CD4-positive, alpha-beta T cell (primary cell): ENCODE results near the gene PCNA. TPM values are rescaled to one million over a fixed set of nuclear protein-coding genes. Genes with fewer than 3 reads are reported as not detected.

Experiments
- ATAC-seq: fragments of 200-7000 bp; cut with Tn5 transposase; one replicate; pipeline ENCODE4 v1.10.0; 2022; ENCODE audit warnings: mild to moderate bottlenecking; ENCODE audit not compliant: poor library complexity
- CTCF ChIA-PET: fragments of 350-600 bp; sonication (Branson Sonifier 250); formaldehyde crosslinking; loops from one replicate; lab custom pipeline; 2021; ENCODE audit warnings: antibody characterized with exemption, inconsistent platforms; lab: Charles Lee
- POLR2A ChIA-PET: fragments of 350-600 bp; sonication (Branson Sonifier 250); formaldehyde crosslinking; loops from one replicate; lab custom pipeline; 2021; ENCODE audit warnings: antibody characterized with exemption, inconsistent platforms; lab: Charles Lee
- DNase-seq, 14 experiments: peaks; one replicate each; pipeline ENCODE4 v3.0.0-alpha.2; 2013 to 2020; ENCODE audit warnings: mixed read lengths in 2 of 14
- H3K27ac ChIP-seq, 2 donors: one replicate each; pipeline versions ENCODE4 v1.5.1 to v1.7.0; 2013; ENCODE audit warnings: low read length in 2 of 2, low read depth in 1 of 2, mild to moderate bottlenecking in 1 of 2
- H3K27me3 ChIP-seq, 2 experiments: 1 replicate in 1 of 2; 2 replicates in 1 of 2; pipeline versions ENCODE4 v1.6.1 to v1.7.0; 2013; ENCODE audit warnings: low read length in 2 of 2, control low read depth in 1 of 2, mild to moderate bottlenecking in 1 of 2, moderate library complexity in 1 of 2; ENCODE audit not compliant: insufficient read depth in 2 of 2, control insufficient read depth in 1 of 2
- H3K36me3 ChIP-seq: one replicate; pipeline ENCODE4 v1.6.1; 2013; ENCODE audit warnings: low read length, control low read depth; ENCODE audit not compliant: insufficient read depth
- H3K4me1 ChIP-seq: one replicate; pipeline ENCODE4 v1.6.1; 2013; ENCODE audit warnings: low read length, control low read depth; ENCODE audit not compliant: insufficient read depth
- H3K4me3 ChIP-seq: one replicate; pipeline ENCODE4 v1.5.1; 2013; ENCODE audit warnings: mild to moderate bottlenecking, low read length, moderate library complexity
- H3K9me3 ChIP-seq, 2 experiments: 1 replicate in 1 of 2; 2 replicates in 1 of 2; pipeline versions ENCODE4 v1.6.1 to v1.7.0; 2013; ENCODE audit warnings: low read length in 2 of 2, mild to moderate bottlenecking in 2 of 2, control low read depth in 1 of 2, moderate library complexity in 1 of 2; ENCODE audit not compliant: control insufficient read depth in 1 of 2, insufficient read depth in 1 of 2
- H3K27ac Mint-ChIP-seq: one replicate; pipeline ENCODE4 v1.8.0; 2020; ENCODE audit warnings: mixed read lengths
- H3K27me3 Mint-ChIP-seq: one replicate; pipeline ENCODE4 v1.8.0; 2021; ENCODE audit warnings: mixed read lengths
- H3K36me3 Mint-ChIP-seq: one replicate; pipeline ENCODE4 v1.8.0; 2021; ENCODE audit warnings: low read depth, mixed read lengths
- H3K4me1 Mint-ChIP-seq: one replicate; pipeline ENCODE4 v1.8.0; 2021; ENCODE audit warnings: low read depth, mixed read lengths
- H3K4me3 Mint-ChIP-seq: one replicate; pipeline ENCODE4 v1.8.0; 2020; ENCODE audit warnings: mild to moderate bottlenecking, mixed read lengths
- H3K9me3 Mint-ChIP-seq: one replicate; pipeline ENCODE4 v1.8.0; 2020; ENCODE audit warnings: mixed read lengths
- intact Hi-C, 2 experiments: fragments of 100-400 bp; cut with DNase I in 1 of 2; cut with micrococcal nuclease in 1 of 2; formaldehyde crosslinking; loops; one replicate each; pipeline versions ENCODE4 v1.15.1 to v1.9.0; 2023 to 2025; cut with DNase I, micrococcal nuclease
- polyA plus RNA-seq, 2 donors: library from polyadenylated mRNA; unstranded; fragments of 120-200 nt; gene quantifications; one replicate each; pipeline ENCODE4 v1.2.1, GENCODE V29; 2013
- total RNA-seq, 174 experiments: library from RNA in 2 of 174; stranded (reverse) in 2 of 174; gene quantifications; one replicate each; pipeline ENCODE4 v1.2.3 and lab custom pipeline; 2021 to 2026
- TF ChIP-seq, protein P1 (sequence below): fragments of 200-600 bp; IDR thresholded peaks from one replicate; pipeline ENCODE4 v1.8.0; 2022; ENCODE audit warnings: antibody characterized with exemption, mild to moderate bottlenecking

PCNA gene
- total RNA-seq (10 to 100 TPM; 32.6 to 33.0 TPM), total RNA-seq (lab: John Stamatoyannopoulos, UW) (25.3 to 845 (median 47.5) reads per million in 172 experiments)
- 51.7 TPM for polyA plus RNA-seq (2013, experiment 1 of 2)
- polyA plus RNA-seq (2013, experiment 2 of 2): 63.1 TPM

DNA sequence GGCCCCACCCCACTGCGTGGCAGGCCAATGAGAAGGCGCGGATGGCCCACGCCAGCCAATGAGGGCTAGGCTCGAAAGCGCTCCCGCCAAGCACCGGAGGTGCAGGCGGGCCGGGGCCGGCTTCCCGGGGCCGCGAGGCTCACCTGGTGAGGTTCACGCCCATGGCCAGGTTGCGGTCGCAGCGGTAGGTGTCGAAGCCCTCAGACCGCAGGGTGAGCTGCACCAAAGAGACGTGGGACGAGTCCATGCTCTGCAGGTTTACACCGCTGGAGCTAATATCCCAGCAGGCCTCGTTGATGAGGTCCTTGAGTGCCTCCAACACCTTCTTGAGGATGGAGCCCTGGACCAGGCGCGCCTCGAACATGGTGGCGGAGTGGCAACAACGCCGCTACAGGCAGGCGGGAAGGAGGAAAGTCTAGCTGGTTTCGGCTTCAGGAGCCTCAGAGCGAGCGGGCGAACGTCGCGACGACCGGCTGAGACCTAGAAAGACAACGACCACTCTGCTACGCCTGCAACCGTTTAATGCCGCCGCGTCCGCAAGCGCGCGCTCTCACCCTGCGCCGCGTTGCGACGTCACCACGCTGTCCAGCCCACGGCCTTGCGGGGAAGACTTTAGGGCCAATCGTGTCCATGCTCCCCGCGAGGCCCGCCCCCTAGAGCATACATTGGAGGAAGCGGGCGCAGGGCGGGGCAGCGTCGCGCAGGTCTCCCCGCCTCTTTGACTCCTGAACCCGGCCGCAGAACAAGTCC is at the start of gene PCNA:
TSS of gene PCNA (minus strand) at position 524 of the 750 bp plus-strand sequence. CDS start at position 364, 160 bp downstream.
- ChIA-PET POLR2A (interaction anchor here (1.0 to 2.1 kb wide), 11 partner anchors 9 to 307 kb away, joined by 3 to 8 read pairs (median 4); no protein-coding TSS in a partner anchor), CTCF (interaction anchor here (1.3 to 2.5 kb wide), 4 partner anchors 10 to 73 kb away, joined by 4 to 12 read pairs (median 6); no protein-coding TSS in a partner anchor)
- peak within 1 kb of the TSS; percentile 84 for H3K4me3 ChIP-seq
- TF ChIP-seq, protein P1, sequence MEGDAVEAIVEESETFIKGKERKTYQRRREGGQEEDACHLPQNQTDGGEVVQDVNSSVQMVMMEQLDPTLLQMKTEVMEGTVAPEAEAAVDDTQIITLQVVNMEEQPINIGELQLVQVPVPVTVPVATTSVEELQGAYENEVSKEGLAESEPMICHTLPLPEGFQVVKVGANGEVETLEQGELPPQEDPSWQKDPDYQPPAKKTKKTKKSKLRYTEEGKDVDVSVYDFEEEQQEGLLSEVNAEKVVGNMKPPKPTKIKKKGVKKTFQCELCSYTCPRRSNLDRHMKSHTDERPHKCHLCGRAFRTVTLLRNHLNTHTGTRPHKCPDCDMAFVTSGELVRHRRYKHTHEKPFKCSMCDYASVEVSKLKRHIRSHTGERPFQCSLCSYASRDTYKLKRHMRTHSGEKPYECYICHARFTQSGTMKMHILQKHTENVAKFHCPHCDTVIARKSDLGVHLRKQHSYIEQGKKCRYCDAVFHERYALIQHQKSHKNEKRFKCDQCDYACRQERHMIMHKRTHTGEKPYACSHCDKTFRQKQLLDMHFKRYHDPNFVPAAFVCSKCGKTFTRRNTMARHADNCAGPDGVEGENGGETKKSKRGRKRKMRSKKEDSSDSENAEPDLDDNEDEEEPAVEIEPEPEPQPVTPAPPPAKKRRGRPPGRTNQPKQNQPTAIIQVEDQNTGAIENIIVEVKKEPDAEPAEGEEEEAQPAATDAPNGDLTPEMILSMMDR: no peak
- Mint-ChIP-seq H3K4me3 (peak within 1 kb of the TSS; percentile 98), H3K4me1 (peaks cover 40% of the 10 kb centered on the region), H3K27me3 (no peaks in the 10 kb centered on the region), H3K9me3 (no peaks in the 10 kb centered on the region), H3K36me3 (peaks cover 48% of the 10 kb centered on the region), H3K27ac (peak within 1 kb of the TSS; percentile 95)
- intact Hi-C loops: loop anchor here in 1 of 2 experiments (5.0 kb wide), 1 partner anchor 833 kb away; the partner anchor contains the start of genes MCM8 and TRMT6
- DNase-seq (peak; percentile 89 to 97 (median 94)), ATAC-seq (peak; percentile 90)
- peak within 1 kb of the TSS; percentile 80 to 90 for H3K27ac ChIP-seq
- H3K27me3 ChIP-seq: no peaks in the 10 kb centered on the region
- H3K4me1 ChIP-seq: peaks cover 20% of the 10 kb centered on the region
- H3K9me3 ChIP-seq: no peaks in the 10 kb centered on the region
- H3K36me3 ChIP-seq: peaks cover 32% of the 10 kb centered on the region

DNA sequence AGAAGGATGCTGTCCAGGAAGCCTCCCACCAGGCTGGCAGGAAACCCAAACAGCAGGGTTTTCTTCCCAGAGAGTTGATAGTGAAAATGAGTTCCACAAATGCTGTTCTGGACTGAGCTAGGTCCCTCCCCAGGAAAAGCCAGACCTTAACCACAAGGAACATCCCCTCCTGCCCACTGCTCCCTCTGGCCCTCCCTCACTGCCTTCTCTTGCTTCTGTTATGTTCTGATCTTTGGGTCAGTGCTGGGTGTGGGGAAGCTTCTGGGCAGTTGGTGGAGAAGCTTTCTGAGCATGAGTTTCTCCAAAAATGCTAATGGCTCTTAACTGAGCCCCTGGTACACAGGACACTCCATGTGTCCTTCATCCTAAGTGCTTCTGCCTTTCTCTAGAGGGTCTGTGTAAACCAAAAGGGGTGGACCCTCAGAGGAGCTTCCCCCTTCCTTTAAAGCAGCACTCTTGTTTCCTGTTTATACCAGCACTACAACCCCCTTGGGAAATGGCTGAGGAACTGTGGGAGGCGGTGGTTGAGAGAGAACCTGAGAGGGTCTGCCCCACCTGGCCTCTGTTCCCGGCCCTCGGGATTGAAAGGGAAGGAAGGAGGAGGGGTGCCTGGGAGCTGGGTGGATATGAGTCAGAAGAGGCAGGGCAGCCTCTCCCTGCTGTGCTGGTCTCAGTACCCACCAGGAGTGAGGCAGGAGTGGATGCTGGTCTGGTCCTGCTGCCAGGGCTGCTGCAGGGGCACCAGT is 49.1 kb upstream of the PCNA start:
- peak overlapping the region; percentile 84 for H3K27ac Mint-ChIP-seq
- ChIA-PET CTCF (interaction anchor here (1.5 kb wide), 1 partner anchor 67 kb away, joined by 3 read pairs; no protein-coding TSS in a partner anchor), POLR2A (interaction anchor here (2.2 kb wide), 1 partner anchor 42 kb away, joined by 11 read pairs; the partner anchor contains the start of gene CDS2)
- no peaks in the 10 kb centered on the region for H3K27me3 ChIP-seq
- ATAC-seq (no peak), DNase-seq (no peak)
- H3K36me3 ChIP-seq: peaks cover 16% of the 10 kb centered on the region
- no peaks in the 10 kb centered on the region for H3K27me3 Mint-ChIP-seq
- peaks cover 41% of the 10 kb centered on the region for H3K4me1 ChIP-seq
- H3K4me3 ChIP-seq: no peak overlapping the region
- H3K27ac ChIP-seq: peak overlapping the region in 1 of 2 donors; percentile 1
- TF ChIP-seq, protein P1: no peak
- no peaks in the 10 kb centered on the region for H3K9me3 ChIP-seq
- peaks cover 78% of the 10 kb centered on the region for H3K4me1 Mint-ChIP-seq
- peak overlapping the region; percentile 70 for H3K4me3 Mint-ChIP-seq
- intact Hi-C loops: no loop called here
- no peaks in the 10 kb centered on the region for H3K9me3 Mint-ChIP-seq
- peaks cover 23% of the 10 kb centered on the region for H3K36me3 Mint-ChIP-seq
